MCF 10A (cell line): ENCODE measurements around the gene KDM4C. TPM values are rescaled to one million over a fixed set of nuclear protein-coding genes. Genes with fewer than 3 reads are reported as not detected.

Source experiments
- BruUV-seq: library from RNA; stranded (reverse); fragments of 400-500 nt; replicated peaks from 2 replicates; lab custom pipeline; 2021; lab: Mats Ljungman, UMichigan
- CTCF ChIA-PET: fragments of 300-600 bp; sonication (Branson Sonifier 250); formaldehyde crosslinking; extraction: SDS; loops from one replicate; lab custom pipeline; 2021; ENCODE audit warnings: antibody characterized with exemption, inconsistent platforms; lab: Yijun Ruan, JAX
- POLR2A ChIA-PET: fragments of 300-600, 350-650 bp; sonication (Branson Sonifier 250); formaldehyde crosslinking; extraction: SDS; loops from one replicate; lab custom pipeline; 2020; ENCODE audit warnings: antibody characterized with exemption, inconsistent platforms; lab: Yijun Ruan, JAX
- DNase-seq: peaks from one replicate; pipeline ENCODE4 v3.0.0-alpha.2; 2018; ENCODE audit not compliant: unreplicated experiment
- H3K27ac Mint-ChIP-seq: one replicate; pipeline ENCODE4 v1.8.0; 2022; ENCODE audit warnings: mild to moderate bottlenecking, low read depth, mixed read lengths; ENCODE audit not compliant: unreplicated experiment
- H3K27me3 Mint-ChIP-seq: one replicate; pipeline ENCODE4 v1.8.0; 2022; ENCODE audit warnings: mixed read lengths; ENCODE audit not compliant: insufficient read depth, unreplicated experiment
- H3K36me3 Mint-ChIP-seq: one replicate; pipeline ENCODE4 v1.8.0; 2022; ENCODE audit warnings: mild to moderate bottlenecking, moderate library complexity, mixed read lengths; ENCODE audit not compliant: insufficient read depth, unreplicated experiment
- H3K4me1 Mint-ChIP-seq: one replicate; pipeline ENCODE4 v1.8.0; 2022; ENCODE audit warnings: mixed read lengths; ENCODE audit not compliant: insufficient read depth, unreplicated experiment
- H3K4me3 Mint-ChIP-seq: one replicate; pipeline ENCODE4 v1.8.0; 2022; ENCODE audit warnings: mild to moderate bottlenecking, moderate library complexity, mixed read lengths; ENCODE audit not compliant: unreplicated experiment
- H3K9me3 Mint-ChIP-seq: one replicate; pipeline ENCODE4 v1.8.0; 2022; ENCODE audit warnings: mixed read lengths; ENCODE audit not compliant: unreplicated experiment
- CTCF ChIP-seq: fragments of 200-600 bp; IDR thresholded peaks from one replicate; pipeline ENCODE4 v1.8.0; 2022; ENCODE audit warnings: antibody characterized with exemption, mild to moderate bottlenecking; ENCODE audit not compliant: unreplicated experiment
- intact Hi-C: fragments of 100-400 bp; cut with micrococcal nuclease; formaldehyde crosslinking; loops from 2 replicates; pipeline ENCODE4 v1.14.1; 2022
- total RNA-seq: library from RNA; stranded (reverse); gene quantifications from 2 replicates; pipeline ENCODE4 v1.2.3, GENCODE V29; 2022

KDM4C gene
- total RNA-seq, 1 experiment from 2014 or later, result 29.5 TPM

DNA sequence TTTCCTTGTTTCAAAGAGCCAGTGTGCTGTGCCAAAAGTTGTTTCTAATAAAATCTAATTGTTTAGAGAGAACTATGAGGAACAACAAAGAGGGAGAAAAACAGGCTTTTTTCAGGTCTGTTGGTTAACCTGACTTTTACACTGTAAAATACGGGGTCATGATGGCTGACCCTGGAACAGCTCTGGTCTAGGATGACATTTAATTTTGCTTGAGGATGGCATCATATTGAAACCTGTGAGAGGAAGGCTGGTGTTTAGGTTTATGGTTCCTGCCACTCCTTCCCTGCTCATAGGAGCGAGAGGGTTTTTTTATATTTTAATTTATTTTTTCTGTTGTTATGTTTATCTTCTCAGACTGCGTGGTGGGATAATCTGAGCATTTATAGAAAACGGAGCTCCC is 327.6 kb downstream of the KDM4C start:
- intact Hi-C loops, result no loop called here
- no peak for DNase-seq
- no peaks in the 10 kb centered on the region for H3K27me3 Mint-ChIP-seq
- H3K27ac Mint-ChIP-seq, result no peak overlapping the region
- ChIA-PET POLR2A (no interaction called here), CTCF (no interaction called here)
- no peaks in the 10 kb centered on the region for H3K4me1 Mint-ChIP-seq
- peaks cover 22% of the 10 kb centered on the region for H3K36me3 Mint-ChIP-seq
- no peaks in the 10 kb centered on the region for H3K9me3 Mint-ChIP-seq
- no peak overlapping the region for H3K4me3 Mint-ChIP-seq
- TF ChIP-seq CTCF, result no peak
- BruUV-seq, result no TSS peak

DNA sequence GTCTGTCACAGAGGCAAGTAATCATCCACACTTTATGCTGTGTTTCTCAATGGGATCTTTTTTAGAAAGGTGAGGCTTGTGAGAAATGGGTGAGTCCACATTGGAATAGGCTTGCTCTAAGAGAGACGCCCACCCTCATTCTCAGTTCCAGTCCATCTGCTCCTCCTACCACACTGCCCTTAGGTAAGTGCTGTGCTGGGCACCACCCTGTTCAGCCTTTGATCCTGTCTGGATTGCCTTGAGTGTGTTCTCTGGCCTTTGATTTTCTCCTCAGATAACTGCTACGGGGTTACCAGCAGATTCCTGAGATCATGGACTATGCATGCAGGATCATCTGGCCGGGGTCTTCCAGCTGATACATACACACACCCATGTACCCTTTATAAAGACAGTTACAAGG is 328.6 kb downstream of the KDM4C start:
- no peaks in the 10 kb centered on the region for H3K27me3 Mint-ChIP-seq
- CTCF ChIA-PET, result no interaction called here
- H3K4me1 Mint-ChIP-seq, result no peaks in the 10 kb centered on the region

DNA sequence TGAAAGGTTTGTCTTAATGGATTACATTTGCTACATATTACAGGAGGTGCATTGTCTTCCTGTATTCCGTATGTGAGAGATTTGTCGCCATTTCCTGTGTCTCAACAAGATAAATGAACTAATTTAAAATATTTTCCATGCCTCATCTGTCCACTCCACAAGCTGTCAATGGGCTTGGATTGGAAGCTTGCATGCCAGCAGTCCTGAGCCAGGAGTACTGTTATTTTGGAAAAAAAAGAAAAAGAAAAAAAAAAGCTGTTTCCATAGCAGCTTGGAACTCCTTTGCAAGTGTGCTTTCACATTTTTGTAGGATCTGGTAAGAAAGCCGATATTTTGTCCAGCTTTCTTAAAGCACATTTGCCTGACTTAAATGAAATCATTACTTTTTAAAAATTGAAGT is 330.8 kb downstream of the KDM4C start:
- H3K27me3 Mint-ChIP-seq, result no peaks in the 10 kb centered on the region
- no peak overlapping the region for H3K4me3 Mint-ChIP-seq
- H3K27ac Mint-ChIP-seq, result no peak overlapping the region
- H3K36me3 Mint-ChIP-seq, result peaks cover 21% of the 10 kb centered on the region
- no TSS peak for BruUV-seq
- POLR2A ChIA-PET, result interaction anchor here (0.6 kb wide), 2 partner anchors 125 to 1137 kb away, joined by 3 read pairs; no protein-coding TSS in a partner anchor
- no peak for DNase-seq
- CTCF ChIA-PET, result interaction anchor here (0.6 to 0.7 kb wide), 4 partner anchors 9 to 1338 kb away, joined by 3 read pairs; no protein-coding TSS in a partner anchor
- H3K4me1 Mint-ChIP-seq, result no peaks in the 10 kb centered on the region
- TF ChIP-seq CTCF, result no peak
- intact Hi-C loops, result no loop called here
- no peaks in the 10 kb centered on the region for H3K9me3 Mint-ChIP-seq

More for the DNA sequence above, 328.6 kb downstream of the KDM4C start:
- Mint-ChIP-seq H3K27ac (no peak overlapping the region), H3K9me3 (no peaks in the 10 kb centered on the region), H3K4me3 (no peak overlapping the region), H3K36me3 (peaks cover 17% of the 10 kb centered on the region)
- POLR2A ChIA-PET, result no interaction called here
- TF ChIP-seq CTCF, result no peak
- DNase-seq, result no peak
- intact Hi-C loops, result no loop called here
- no TSS peak for BruUV-seq

DNA sequence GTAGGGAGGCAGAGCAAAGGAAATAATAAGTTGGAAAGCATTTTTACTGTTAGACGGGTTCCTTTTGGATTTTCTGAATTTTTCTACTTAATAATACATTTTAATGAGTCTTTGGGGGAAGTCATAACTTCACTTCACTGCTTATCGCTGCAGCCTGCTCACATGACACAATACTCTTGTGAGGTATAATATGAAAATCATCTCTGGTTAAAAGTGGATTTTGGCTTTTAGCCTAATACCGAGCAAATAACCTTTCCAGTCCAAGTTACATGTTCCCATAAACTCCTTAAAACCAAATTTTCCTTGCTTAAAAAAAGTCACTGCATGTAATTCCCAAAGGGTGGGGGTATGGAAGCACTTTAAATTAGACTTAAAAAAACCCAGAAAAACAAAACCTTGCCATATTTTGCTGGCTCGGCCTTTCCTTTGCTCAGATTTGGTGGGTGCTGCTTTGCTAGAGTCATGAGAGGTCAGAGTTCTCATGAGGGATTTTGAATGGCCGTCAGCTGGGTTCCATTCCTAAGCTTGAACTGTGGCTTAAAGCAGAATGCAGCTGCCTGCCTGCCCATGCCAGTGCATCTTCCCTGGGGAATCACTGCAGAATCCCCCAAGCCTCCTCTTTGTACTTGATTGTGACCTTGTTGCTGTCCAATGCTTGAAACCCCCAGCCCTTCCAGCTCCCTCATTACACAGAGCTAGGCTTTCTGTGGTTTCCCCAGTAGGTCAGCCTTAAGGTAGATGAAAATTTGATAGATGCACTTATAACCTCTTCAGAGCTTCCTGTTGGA is 331.8 kb downstream of the KDM4C start:
- Mint-ChIP-seq H3K27ac (no peak overlapping the region), H3K4me1 (no peaks in the 10 kb centered on the region), H3K9me3 (no peaks in the 10 kb centered on the region), H3K4me3 (no peak overlapping the region), H3K36me3 (peaks cover 27% of the 10 kb centered on the region), H3K27me3 (no peaks in the 10 kb centered on the region)
- BruUV-seq, result no TSS peak
- POLR2A ChIA-PET, result interaction anchor here (0.6 to 0.7 kb wide), 2 partner anchors 229 to 1138 kb away, joined by 3 read pairs; no protein-coding TSS in a partner anchor
- DNase-seq, result no peak
- intact Hi-C loops, result no loop called here
- CTCF ChIA-PET, result interaction anchor here (1.1 kb wide), 1 partner anchor 10 kb away, joined by 3 read pairs; no protein-coding TSS in a partner anchor
- TF ChIP-seq CTCF, result no peak
